GM19452 (cell line): Measurements from ENCODE around the gene POU2AF3.
"Not testable (repeated sequence)": the region's sequence is repeated elsewhere in the genome, so short reads cannot be mapped to it uniquely, and the experiment has no call there.

Source experiments
- ATAC-seq: cut with Tn5 transposase; IDR thresholded peaks from one replicate; pipeline ENCODE4 v1.9.1; 2021; ENCODE audit not compliant: unreplicated experiment

The POU2AF3 gene

DNA sequence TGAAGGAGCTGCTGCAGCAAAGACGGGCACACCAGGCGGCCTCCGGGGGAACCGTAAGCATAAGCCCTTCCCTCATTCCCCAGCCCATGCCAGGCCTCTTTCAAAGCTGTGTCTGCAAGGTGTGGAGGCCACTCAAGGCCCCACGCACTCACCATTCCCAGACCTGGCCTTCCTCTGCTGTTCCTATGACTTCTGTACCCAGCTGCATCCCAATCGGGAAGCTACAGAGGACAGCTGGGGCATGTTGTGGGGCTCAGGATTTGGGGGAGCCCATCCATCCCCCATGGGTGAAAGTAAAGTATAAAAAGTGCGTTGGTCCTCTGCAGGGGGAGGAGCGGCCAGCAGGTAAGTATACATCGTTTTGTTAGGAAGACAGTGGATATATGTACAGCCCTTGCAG is 2.2 kb downstream of the POU2AF3 start:
- no peak for ATAC-seq

DNA sequence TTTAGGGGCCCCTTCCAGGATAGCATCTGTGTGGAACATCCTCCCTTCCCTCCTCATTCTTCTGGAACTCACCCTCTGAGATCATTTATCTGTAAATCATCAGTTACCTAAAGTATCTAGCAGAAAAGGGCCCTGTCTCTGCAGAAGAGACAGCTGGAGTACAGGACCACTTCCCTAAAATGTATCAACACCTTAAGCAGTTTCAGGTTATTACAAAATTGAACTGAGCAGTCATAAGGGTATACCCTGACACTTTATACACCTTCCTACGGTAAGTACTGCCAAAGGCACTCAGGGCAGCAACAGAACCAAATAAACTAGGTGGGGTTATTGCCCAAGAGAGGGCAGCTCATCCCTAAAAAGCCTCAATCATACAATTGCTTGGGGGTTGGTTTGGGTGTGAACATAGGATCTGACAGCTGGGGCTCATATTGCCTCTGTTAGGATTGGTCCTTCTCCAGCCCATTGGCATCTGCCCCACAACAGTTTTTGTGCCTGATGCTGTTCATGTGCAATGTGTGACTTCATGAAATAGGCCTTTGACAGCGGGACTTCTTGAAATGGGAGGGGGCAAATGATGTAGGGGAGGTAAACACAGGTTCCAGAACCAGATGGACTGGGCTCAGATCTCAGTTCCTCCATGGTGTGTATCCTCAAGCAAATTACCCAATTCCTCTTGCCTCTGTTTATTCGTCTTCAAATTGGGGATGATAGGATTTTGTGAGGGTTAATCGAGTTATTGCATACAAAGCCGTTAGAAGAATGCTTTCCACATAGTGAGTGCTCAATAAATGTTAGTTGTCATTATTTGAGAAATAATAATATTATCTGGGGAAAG is 2.9 kb downstream of the POU2AF3 start:
- no peak for ATAC-seq

DNA sequence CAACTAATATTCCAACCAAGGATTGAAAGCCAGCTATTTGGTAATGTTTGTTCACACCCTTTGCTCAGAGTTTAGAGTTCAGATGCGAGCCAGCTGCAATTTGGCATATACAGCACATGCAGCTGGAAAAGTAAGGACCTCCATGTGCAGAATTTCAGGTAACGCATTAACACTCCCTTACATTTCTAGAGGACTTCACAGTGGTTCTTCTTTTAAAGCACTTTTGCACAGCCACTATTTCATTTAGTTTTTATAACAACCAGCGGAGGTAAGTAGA is 3.4 kb downstream of the POU2AF3 start:
- no peak for ATAC-seq

DNA sequence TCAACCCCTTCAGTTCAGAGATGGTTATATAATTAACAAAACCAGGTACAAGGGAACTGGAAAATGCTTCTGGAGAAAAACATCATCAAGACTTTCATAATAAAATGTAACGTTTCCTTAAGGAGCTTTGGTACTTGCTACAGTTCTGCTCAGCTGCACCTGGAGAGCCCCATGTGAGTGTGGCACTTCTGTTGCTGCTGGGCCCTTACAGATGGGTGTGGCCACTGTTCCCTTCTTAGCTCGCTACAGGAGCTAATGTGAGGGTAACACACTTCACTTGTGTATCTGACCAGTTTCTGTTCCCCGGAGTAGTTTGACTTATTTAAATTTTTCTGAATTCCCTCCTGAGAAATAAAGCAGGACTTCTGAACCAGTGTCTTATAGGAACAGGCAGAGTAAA is 4.0 kb downstream of the POU2AF3 start:
- ATAC-seq, result no peak

DNA sequence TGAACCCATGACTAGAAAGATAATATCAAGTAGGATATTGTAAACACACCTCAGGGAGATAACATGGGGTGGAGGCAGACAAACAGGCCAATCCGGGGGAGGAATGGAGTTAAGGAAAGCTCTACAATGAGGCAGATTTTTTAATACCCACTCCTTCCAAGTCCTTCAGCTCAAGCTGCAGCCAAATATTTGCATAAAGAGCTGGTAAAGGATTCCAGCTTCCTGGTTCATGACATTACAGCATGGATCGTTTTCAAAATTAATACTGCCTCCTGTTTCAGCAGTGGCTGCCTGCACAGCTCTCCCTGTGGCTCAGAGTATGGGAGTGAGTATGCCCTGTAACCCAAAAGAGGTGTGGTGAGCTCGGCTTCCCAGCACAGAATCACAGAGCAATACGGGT is 5.1 kb downstream of the POU2AF3 start:
- no peak for ATAC-seq

DNA sequence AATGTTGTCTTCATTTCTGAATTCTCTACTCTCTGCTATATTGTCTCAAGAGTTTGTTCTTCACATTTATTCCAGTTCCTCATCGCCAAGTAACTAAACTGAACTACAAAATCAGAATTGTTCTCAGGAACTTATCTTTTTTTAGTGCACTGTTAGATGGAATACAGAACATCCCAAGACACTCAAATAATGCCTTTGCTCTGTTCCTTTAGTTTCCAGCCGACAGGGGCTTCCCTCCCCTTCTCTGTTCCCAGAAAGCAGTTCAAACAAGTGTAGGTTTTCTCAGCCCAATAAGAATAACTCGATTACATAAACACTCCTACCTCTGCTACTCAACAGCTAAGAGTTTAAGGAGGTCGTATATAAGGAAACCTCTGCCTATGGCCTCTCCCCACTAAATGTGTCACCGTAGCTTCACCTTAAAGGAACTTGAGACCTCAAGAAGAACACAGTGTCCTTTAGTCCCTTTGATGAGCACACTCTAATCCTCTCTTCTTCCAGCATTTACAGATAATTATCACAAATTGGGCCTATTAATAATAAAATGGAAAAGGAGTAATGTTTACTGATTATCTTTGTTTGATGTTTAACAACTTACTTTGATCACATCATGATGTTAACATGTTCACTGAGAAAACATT is 6.9 kb downstream of the POU2AF3 start:
- ATAC-seq, result no peak

DNA sequence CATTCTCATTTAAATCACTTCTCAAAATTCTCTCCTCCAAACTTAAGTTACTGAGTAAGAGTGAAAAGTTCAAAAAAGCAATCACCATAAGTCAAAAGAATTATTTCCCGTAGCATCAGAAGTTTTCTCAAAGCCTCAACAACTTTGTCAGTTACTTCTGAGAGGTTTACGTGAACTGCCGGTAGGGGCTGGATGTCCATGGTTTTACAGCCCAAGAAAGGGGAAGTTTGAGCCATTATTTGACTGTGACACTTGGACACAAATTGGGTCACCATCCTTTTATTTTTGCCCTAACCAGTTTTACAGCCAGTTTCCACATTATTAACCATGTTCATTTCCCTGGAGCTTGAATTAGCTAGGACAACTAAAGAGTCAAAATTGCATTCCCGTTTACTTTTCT is 7.5 kb downstream of the POU2AF3 start:
- ATAC-seq, result no peak

DNA sequence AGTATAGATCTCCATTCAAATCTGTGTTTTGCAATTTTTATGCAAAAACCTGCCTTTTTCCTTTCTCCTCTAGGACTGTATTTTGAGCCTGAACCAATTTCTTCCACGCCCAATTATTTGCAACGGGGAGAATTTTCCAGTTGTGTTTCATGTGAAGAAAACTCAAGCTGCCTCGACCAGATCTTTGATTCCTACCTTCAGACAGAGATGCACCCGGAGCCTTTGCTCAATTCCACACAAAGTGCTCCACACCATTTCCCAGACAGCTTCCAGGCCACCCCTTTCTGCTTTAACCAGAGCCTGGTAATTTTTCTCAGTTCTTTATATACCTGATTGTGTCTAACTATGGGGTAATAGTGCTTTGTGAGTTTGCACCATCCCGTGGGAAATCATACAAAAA is 8.0 kb downstream of the POU2AF3 start:
- no peak for ATAC-seq

DNA sequence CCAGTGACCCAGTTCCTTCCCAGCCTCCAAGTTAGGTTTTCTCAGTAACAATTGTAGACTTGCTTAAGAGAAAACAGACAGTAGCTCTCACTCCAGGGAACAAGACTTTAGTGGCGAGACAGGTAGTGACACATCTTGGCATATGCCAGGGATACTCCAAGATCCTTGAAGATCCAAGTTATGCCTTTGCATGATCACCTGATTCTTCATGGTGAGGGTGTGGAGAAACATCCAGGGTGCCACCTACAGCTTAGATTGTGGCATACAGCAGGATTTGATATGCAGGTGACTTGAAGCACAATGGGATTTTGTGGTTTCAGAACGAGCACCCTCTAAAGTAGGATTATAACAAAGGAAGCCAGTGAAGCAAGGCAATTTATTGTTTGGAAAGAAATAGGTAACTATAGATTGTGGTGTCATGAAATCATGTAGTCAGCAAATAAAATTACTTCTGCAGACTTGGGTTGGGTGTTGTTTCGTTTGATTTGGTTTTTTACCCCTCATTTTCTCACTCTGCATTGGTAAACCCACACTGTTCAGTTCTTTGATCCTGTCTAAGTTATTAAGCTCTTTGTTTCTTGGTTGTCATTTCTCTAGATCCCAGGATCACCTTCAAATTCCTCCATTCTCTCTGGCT is 9.2 kb downstream of the POU2AF3 start:
- ATAC-seq, result no peak

DNA sequence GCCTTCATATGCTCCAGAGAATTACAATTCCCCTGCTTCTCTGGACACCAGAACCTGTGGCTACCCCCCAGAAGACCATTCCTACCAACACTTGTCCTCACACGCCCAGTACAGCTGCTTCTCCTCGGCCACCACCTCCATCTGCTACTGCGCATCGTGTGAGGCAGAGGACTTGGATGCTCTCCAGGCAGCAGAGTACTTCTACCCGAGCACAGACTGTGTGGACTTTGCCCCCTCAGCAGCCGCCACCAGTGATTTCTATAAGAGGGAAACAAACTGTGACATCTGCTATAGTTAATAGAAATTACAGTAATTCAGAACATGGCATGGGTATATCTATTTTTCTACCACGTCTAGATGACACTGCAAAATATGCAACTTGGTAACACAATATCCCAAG is 9.8 kb downstream of the POU2AF3 start:
- ATAC-seq, result no peak

DNA sequence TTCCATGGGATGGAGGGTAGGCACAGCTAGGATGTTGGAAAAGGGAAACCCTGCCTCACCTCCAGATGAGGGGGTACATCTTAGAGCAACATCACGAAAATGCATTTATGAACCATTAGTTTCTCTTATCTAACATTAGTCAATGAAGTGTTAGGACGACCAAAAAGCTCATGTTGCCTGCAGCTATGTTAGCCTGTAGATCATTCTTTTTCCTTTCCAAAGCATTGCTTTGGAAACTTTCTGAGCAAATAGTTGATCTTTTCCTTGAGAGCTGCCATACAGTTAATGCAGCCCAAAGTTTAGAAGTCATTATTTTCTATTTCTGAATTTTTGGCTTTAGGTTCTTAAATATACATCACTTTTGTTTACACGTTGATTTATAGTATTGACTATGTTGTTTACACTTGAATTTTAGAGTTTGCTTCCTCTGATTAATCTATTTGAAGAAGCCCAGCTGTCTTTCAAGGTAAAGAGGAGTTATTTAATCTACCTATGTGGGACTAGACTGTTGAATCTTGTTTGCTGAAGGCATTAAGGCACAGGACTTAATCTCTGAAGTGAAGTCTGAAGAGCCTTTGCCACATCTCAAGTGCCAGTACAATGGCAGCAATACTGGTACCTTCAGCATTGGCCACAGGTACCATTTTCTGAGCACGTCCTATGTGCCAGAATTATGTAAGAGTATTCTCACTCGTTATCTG is 11.0 kb downstream of the POU2AF3 start:
- no peak for ATAC-seq

DNA sequence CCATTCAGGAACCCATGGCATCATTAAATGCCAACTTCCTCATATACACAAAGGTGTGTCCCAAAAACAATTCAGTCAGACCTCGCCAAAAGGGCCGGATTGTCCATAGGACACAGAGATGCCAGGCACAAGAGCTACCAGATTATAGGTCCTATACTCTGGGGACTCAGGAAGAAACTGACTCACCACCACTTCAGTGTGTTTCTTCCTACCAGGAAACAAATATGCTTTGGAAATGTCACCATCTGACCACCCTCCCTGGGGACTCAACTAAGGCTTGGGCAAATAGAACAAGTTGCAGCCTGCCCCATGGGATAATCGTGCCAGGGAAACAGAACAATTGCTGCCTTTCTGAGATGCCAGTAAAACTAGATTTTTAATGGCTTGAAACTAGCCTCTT is 11.7 kb downstream of the POU2AF3 start:
- no peak for ATAC-seq

DNA sequence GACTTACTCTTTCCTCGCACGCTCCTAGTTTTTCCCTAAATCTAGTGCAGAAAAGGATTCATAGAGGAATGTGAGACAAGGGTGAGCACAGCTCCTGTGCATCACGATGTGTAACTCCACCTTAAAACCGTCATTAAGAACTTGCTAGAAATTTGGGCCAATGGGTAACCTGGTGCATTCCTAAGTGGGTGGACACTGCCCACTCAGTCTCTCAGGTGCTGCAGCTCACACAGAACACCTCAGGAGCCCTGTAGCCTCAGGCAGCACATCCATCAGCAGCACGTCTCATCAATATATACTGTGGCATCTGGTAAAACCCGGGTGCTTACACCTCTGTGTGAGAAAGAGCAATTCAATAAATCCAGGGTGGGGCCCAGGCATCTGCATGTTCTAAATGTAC is 12.4 kb downstream of the POU2AF3 start:
- no peak for ATAC-seq

DNA sequence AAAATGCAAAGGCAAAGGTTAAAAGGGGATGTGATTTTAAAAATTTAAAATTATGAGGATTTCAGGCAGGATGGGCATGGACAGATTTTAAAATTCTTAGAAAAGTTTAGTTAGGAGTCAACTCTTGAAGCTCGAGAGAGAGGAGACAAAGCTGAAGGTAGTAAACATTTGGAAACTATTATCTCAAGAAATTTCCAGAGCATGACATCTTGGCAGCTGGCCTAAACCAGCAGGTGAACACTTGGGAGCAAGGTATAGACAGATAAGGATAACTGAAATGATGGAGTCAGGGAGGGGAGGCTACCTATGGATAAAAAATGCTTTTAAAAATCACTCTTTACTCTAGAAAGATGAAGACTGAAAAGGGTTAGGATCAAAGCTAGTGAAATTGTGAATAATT is 13.7 kb downstream of the POU2AF3 start:
- no peak for ATAC-seq

DNA sequence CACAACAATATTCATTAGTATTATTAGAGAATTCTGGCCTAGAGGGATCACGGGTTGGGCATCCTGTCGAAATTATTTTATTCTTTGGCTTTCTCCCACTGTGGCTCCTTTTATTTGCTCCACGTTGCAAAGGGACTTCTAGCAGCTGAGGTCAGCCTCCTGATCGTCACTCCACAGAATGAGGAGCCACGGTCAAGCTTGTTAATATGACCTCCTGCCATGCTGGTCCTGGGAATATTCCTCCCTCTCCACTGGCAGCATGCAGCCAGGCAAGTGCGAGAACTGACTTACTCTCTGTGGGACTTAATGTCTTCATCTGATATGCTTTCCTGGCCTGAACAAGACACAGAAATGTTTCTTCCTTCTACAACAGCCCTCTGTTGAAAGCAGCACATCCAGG is 20.9 kb downstream of the POU2AF3 start:
- no peak for ATAC-seq

DNA sequence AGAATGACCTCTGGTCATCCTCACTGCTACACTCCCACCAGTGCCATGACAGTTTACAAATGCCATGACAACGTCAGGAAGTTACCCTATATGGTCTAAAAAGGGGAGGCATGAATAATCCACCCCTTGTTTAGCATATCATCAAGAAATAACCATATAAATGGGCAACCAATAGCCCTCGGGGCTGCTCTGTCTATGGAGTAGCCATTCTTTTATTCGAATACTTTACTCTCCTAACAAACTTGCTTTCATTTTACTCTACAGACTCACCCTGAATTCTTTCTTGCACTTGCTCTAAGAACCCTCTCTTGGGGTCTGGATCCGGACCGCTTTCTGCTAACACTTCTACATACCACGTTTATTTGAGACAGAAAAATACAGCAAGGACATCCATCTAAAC is 21.9 kb downstream of the POU2AF3 start:
- not testable (repeated sequence) for ATAC-seq

DNA sequence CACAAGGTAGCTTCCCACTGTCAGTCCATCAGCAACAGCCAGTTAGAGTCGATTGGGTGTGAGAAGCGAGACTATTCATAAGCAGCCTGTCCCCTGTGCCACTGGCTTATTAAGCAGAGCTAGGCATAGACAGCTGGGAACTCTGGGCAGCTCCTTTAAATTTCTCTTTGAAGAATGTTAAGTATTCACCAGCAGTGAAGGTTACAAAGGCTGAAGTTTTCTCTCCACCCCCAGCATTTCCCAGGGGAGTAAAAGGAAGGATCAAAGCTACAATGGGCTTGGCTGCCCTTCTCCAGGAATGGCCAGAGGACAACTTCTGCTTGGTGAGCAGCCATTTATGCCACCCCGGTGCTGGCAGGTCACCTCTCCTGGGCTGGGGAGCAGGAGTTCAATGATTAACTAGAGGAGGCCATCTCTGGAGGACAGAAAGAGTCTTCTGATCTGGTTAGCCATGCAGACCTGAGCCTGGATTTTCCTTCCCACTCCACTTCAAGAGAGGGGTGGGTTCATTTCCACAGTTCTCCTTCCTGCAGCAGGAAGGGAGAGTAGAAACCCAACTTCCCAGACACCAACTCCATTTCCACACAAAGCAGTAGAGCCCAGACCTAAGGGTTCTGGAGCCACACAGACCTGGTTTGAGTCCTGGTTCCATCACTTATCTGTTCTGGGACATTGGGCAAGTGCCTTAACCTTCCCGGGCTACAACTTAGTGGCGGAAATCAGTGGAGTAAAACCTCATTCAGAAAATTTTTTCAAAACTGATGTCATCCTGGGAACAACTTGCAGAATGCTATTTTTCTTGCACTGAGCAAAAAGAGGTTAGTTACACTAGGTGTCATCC is 22.6 kb downstream of the POU2AF3 start:
- ATAC-seq, result no peak

DNA sequence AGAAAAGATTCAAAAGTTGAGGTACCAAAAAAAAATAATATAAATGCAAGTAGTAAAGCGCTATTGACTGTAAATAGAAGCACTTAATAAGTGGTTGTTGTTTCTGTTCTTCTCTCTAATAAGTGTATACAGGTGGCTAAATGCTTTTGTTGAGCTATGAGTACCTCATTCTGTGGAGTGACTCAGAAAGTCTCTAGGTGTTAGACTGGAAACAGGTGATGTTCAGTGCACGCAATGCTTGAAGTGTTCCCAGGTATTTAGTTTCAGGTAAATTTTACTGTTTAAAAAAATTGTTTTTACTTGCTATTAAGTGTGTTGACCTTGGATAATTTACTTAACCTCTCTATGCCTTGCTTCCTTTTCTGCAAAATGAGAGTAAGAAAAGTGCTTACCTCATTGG is 24.2 kb downstream of the POU2AF3 start:
- no peak for ATAC-seq

DNA sequence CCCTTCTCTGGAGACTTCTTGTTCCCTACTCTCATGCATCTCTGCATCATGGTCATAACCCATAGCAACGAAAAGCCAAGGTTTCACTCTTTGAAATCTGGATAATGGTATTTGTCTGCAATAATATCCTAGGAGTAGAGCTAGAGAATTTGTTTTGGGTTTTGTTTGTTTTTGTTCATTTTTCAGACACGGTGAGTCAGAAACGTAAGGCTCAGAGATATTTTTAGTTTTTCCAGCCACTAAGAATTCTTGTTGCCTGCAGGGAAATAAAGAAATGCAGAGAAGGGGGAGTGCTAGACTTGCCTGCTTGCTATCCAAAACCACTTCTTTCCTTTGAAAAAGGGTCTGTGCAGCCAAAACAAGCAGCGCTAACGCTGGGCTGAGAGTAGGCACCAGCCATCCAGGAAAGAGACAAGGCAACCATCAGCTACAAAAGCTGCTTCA is 26.0 kb downstream of the POU2AF3 start:
- no peak for ATAC-seq

DNA sequence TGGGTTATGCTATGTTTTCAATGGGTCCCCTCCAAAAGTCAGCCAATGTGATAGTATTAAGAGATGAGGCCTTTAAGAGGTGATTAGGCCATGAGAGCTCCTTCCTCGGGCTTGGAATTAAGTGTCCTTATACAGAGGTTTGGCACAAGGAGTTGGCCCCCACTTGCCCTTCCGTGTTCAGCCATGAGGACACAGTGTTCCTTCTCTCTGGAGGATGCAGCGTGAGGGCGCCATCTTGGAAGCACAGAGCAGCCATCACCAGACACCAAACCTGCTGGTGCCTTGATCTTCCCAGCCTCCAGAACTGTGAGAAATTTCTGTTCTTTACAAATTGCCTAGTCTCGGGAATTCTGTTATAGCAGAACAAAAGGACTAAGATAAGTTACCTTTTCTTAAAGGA is 26.9 kb downstream of the POU2AF3 start:
- no peak for ATAC-seq

DNA sequence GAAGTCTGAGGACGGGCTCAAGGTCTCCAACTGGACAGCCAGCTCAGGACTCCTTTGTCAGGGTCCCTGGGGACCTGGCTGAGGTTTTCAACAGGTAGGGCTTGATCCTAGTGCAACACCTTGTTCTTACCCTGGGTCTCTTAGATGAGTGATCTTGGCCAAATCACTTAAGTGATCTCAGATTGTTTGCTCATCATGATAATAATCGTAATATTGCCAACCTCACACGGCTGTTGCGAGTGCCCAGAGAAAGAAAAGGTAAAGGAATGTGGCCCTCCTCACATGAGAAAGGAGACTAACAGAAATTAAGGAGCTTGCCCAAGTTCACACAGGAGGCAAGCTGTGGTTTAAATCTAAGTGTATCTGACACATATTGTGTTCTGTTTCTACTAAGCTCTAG is 28.5 kb downstream of the POU2AF3 start:
- no peak for ATAC-seq
